Psoas muscle (tissue), 8 donors: ENCODE measurements around the gene TWIST1. TPM values are rescaled to one million over a fixed set of nuclear protein-coding genes. Genes with fewer than 3 reads are reported as not detected.

Source experiments
- ATAC-seq, 4 donors: fragments of 200-7000 bp; cut with Tn5 transposase; one replicate each; pipeline ENCODE4 v1.9.1; 2020; ENCODE audit warnings: moderate library complexity in 3 of 4, mild to moderate bottlenecking in 2 of 4
- DNase-seq, 2 donors: peaks; one replicate each; pipeline ENCODE4 v3.0.0-alpha.2; 2020
- H3K27ac ChIP-seq: fragments of 200-600 bp; one replicate; pipeline ENCODE4 v1.8.0; 2022
- H3K27me3 ChIP-seq, 3 donors: fragments of 200-600 bp in 1 of 3; one replicate each; pipeline versions ENCODE4 v1.6.1 to v1.8.0; 2013 to 2022; ENCODE audit warnings: low read length in 2 of 3, mild to moderate bottlenecking in 2 of 3, moderate library complexity in 1 of 3; ENCODE audit not compliant: insufficient read depth in 3 of 3
- H3K36me3 ChIP-seq, 2 donors: fragments of 200-600 bp in 1 of 2; one replicate each; pipeline versions ENCODE4 v1.6.1 to v1.8.0; 2013 to 2022; ENCODE audit warnings: low read depth in 1 of 2, mild to moderate bottlenecking in 1 of 2, moderate library complexity in 1 of 2; ENCODE audit not compliant: insufficient read depth in 1 of 2
- H3K4me1 ChIP-seq: fragments of 200-600 bp; one replicate; pipeline ENCODE4 v1.8.0; 2022
- H3K4me3 ChIP-seq: fragments of 200-600 bp; one replicate; pipeline ENCODE4 v1.8.0; 2022; ENCODE audit warnings: mild to moderate bottlenecking
- H3K9me3 ChIP-seq: fragments of 200-600 bp; one replicate; pipeline ENCODE4 v1.8.0; 2022
- WGBS, 3 donors: extraction: QIAGEN DNeasy Blood & Tissue Kit; methylation state at CpG; one replicate each; pipeline versions ENCODE4 v1.1.6 to v1.1.7; 2013; 5-methylcytosine and 5-hydroxymethylcytosine counted together
- intact Hi-C, 2 donors: fragments of 100-400 bp; cut with DNase I; formaldehyde crosslinking; loops; one replicate each; pipeline versions ENCODE4 v1.11.0 to v1.14.2; 2022
- polyA plus RNA-seq, 3 donors: library from polyadenylated mRNA; stranded (reverse); fragments of 200-250 nt; gene quantifications; one replicate each; pipeline ENCODE4 v1.2.3, GENCODE V29; 2013
- total RNA-seq, 4 donors: library from RNA; stranded (reverse); fragmentation: NEBNext Ultra II Directional in 2 of 4; extraction: Animal tissue kit (Norgen Biotek cat#: 25700) in 2 of 4; gene quantifications; one replicate each; pipeline versions ENCODE4 v1.2.1 to v1.2.4, GENCODE V29; 2021 to 2023
- TF ChIP-seq, protein P1 (sequence below): fragments of 200-600 bp; IDR thresholded peaks from one replicate; pipeline ENCODE4 v1.8.0; 2022; ENCODE audit warnings: antibody characterized with exemption
- donor health status: healthy with polysubstance abuse.
- donor health status: DM: no; HTN: no; CAD: no; lungs with moderate emphysema.
- donor health status: Bipolar disorder and iron deficiency.
- donor health status: healthy.
- donor health status: DM: yes; HTN: yes; CAD: no.
- donor health status: DM: no; HTN: no; CAD: no.
- donor health status: DM: no; HTN: no; CAD: no.
- donor health status: DM: yes; HTN: yes; CAD: no.

TWIST1 gene
- total and polyA plus RNA-seq, 7 donors = 0.20 to 1.1 (median 0.39) TPM; not detected in 1

GRCh38 chr7:19144661-19145433, 27.4 kb upstream of the TWIST1 start, which contains the start of gene FERD3L:
FERD3L (minus strand) TSS chr7:19145421; CDS start chr7:19145362, 59 bp downstream.
- DNase-seq (peak; percentile 8 to 41), ATAC-seq (no peak)
- Histone ChIP-seq H3K27me3 (peaks cover 3 to 53% (median 17%) of the 10 kb centered on the region in 3 donors), H3K4me1 (no peaks in the 10 kb centered on the region), H3K4me3 (peak within 1 kb of the TSS; percentile 13), H3K27ac (no peak within 1 kb of the TSS), H3K9me3 (no peaks in the 10 kb centered on the region), H3K36me3 (no peaks in the 10 kb centered on the region)
- intact Hi-C loops = no loop called here
- TF ChIP-seq, protein P1, sequence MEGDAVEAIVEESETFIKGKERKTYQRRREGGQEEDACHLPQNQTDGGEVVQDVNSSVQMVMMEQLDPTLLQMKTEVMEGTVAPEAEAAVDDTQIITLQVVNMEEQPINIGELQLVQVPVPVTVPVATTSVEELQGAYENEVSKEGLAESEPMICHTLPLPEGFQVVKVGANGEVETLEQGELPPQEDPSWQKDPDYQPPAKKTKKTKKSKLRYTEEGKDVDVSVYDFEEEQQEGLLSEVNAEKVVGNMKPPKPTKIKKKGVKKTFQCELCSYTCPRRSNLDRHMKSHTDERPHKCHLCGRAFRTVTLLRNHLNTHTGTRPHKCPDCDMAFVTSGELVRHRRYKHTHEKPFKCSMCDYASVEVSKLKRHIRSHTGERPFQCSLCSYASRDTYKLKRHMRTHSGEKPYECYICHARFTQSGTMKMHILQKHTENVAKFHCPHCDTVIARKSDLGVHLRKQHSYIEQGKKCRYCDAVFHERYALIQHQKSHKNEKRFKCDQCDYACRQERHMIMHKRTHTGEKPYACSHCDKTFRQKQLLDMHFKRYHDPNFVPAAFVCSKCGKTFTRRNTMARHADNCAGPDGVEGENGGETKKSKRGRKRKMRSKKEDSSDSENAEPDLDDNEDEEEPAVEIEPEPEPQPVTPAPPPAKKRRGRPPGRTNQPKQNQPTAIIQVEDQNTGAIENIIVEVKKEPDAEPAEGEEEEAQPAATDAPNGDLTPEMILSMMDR = no peak
- WGBS, 3 donors = 2 to 3% (median 2%) methylated on average over 50 to 51 of the region's 51 CpGs

- intact Hi-C loops = no loop called here
- DNase-seq = no peak
- Histone ChIP-seq H3K4me3 (peak overlapping the region; percentile 13), H3K27ac (no peak overlapping the region), H3K9me3 (no peaks in the 10 kb centered on the region), H3K36me3 (no peaks in the 10 kb centered on the region), H3K4me1 (no peaks in the 10 kb centered on the region), H3K27me3 (peaks cover 3 to 53% (median 17%) of the 10 kb centered on the region in 3 donors)
- no peak for ATAC-seq
- TF ChIP-seq, protein P1 = no peak
- 2% methylated on average over 30 of the region's 30 CpGs for WGBS, 3 donors
Observed at GRCh38 chr7:19143881-19144574, 26.6 kb upstream of the TWIST1 start.

GRCh38 chr7:19139706-19140327, 22.4 kb upstream of the TWIST1 start:
- intact Hi-C loops = no loop called here
- no peaks in the 10 kb centered on the region for H3K36me3 ChIP-seq
- no peak for ATAC-seq
- no peak for DNase-seq
- TF ChIP-seq, protein P1 = no peak
- 67 to 73% (median 67%) methylated on average over 4 of the region's 4 CpGs for WGBS, 3 donors
- no peak overlapping the region for H3K4me3 ChIP-seq
- H3K27ac ChIP-seq = no peak overlapping the region
- peaks cover 0 to 28% (median 8%) of the 10 kb centered on the region in 3 donors for H3K27me3 ChIP-seq
- H3K4me1 ChIP-seq = no peaks in the 10 kb centered on the region
- H3K9me3 ChIP-seq = no peaks in the 10 kb centered on the region

DNA sequence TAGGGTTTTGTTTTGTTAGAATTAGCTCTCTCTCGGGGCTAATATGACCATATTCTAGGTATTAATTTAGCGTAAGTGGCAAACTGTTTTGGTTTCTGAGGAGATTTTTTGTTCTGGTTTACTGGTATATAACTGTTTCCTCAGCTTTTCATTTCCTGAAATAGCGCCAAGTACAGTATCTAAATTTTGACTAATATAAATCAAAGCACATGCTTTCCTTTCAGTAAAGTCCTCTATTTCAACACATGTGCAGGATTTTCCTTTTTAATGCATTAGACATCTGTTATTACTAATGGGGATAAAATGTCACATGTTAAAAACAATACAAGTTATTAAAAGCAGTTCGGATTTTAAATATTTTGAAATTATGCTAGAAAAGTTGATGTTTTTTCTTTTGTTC, 16.4 kb upstream of the TWIST1 start:
- ATAC-seq (no peak), DNase-seq (no peak)
- Histone ChIP-seq H3K4me3 (no peak overlapping the region), H3K36me3 (no peaks in the 10 kb centered on the region), H3K27ac (no peak overlapping the region), H3K4me1 (no peaks in the 10 kb centered on the region), H3K27me3 (no peaks in the 10 kb centered on the region), H3K9me3 (no peaks in the 10 kb centered on the region)
- TF ChIP-seq, protein P1 = no peak
- intact Hi-C loops = no loop called here
- 45 to 50% (median 48%) methylated on average over 4 of the region's 4 CpGs for WGBS, 3 donors
